H1 (cell line): Measurements from ENCODE around the gene CTXN3. TPM values are rescaled to one million over a fixed set of nuclear protein-coding genes. Genes with fewer than 3 reads are reported as not detected.

ENCODE experiments used
- KDM1A ChIP-seq: fragments of 200-600, 300-600 bp; sonication (generic); IDR thresholded peaks from 2 replicates; pipeline ENCODE4 v1.7.1; 2016; ENCODE audit warnings: mild to moderate bottlenecking, low read length, borderline replicate concordance
- SRF ChIP-seq: IDR thresholded peaks from 2 replicates; pipeline ENCODE4 v1.6.1; 2011; ENCODE audit warnings: mild to moderate bottlenecking, low read depth, low read length, moderate library complexity
- polyA plus RNA-seq, 7 experiments: library from polyadenylated mRNA; depleted of rRNA in 3 of 7; stranded (reverse) in 5 of 7; unstranded in 2 of 7; fragments of >200 nt in 5 of 7; fragments of 200-250 nt in 2 of 7; gene quantifications; 1 replicate in 5 of 7; 2 replicates in 1 of 7; 4 replicates in 1 of 7; pipeline versions ENCODE4 v1.2.1 to v1.2.3, GENCODE V29; 2011 to 2013; ENCODE audit warnings: missing spikeins in 2 of 7, mixed read lengths in 2 of 7
- total RNA-seq: library from RNA; stranded (reverse); fragmentation: NEBNext Ultra II Directional; extraction: Animal tissue kit (Norgen Biotek cat#: 25700); gene quantifications from 2 replicates; pipeline ENCODE4 v1.2.1, GENCODE V29; 2021
- TF ChIP-seq, protein P1 (sequence below): fragments of 300-600 bp; sonication (generic); IDR thresholded peaks from 2 replicates; pipeline ENCODE4 v1.7.1; 2012; ENCODE audit warnings: low read length, moderate library complexity, mild to moderate bottlenecking, inconsistent platforms; ENCODE audit not compliant: insufficient replicate concordance

CTXN3 gene
- total and polyA plus RNA-seq, 2 of the 8 experiments (the other 6 are each of a cell fraction or from before 2014, with no cell fraction given): 0.05 TPM; not detected in 1

DNA sequence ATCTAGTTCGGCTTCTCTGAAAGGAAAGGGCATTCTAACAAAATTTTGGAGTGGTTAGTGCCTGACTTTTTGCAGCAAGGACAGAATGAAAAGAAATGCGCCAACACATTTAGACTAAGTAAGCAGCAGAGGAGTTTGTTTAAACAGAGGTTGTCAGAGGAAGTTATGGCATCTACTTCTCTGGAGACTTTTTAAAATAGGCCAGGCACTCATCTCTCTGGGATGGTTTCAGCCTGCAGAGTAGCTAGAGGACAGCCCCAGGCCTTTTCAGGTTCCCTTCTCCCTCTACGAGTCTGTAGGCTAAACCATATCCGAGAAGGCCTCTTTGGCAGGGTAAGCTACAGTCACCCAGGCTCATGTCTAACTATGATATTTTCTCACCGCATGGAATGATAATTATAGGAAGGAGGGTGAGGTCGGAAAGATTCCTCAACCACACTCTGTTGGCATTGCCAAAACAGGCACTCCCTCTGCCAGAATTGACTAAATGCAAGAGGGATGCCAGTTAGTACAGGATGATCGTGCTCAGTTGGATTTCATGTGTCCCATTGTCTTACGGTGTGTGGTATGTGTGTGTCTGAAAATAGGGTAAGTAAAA, 1.4 kb upstream of the CTXN3 start (continued):
- TF ChIP-seq, protein P1, sequence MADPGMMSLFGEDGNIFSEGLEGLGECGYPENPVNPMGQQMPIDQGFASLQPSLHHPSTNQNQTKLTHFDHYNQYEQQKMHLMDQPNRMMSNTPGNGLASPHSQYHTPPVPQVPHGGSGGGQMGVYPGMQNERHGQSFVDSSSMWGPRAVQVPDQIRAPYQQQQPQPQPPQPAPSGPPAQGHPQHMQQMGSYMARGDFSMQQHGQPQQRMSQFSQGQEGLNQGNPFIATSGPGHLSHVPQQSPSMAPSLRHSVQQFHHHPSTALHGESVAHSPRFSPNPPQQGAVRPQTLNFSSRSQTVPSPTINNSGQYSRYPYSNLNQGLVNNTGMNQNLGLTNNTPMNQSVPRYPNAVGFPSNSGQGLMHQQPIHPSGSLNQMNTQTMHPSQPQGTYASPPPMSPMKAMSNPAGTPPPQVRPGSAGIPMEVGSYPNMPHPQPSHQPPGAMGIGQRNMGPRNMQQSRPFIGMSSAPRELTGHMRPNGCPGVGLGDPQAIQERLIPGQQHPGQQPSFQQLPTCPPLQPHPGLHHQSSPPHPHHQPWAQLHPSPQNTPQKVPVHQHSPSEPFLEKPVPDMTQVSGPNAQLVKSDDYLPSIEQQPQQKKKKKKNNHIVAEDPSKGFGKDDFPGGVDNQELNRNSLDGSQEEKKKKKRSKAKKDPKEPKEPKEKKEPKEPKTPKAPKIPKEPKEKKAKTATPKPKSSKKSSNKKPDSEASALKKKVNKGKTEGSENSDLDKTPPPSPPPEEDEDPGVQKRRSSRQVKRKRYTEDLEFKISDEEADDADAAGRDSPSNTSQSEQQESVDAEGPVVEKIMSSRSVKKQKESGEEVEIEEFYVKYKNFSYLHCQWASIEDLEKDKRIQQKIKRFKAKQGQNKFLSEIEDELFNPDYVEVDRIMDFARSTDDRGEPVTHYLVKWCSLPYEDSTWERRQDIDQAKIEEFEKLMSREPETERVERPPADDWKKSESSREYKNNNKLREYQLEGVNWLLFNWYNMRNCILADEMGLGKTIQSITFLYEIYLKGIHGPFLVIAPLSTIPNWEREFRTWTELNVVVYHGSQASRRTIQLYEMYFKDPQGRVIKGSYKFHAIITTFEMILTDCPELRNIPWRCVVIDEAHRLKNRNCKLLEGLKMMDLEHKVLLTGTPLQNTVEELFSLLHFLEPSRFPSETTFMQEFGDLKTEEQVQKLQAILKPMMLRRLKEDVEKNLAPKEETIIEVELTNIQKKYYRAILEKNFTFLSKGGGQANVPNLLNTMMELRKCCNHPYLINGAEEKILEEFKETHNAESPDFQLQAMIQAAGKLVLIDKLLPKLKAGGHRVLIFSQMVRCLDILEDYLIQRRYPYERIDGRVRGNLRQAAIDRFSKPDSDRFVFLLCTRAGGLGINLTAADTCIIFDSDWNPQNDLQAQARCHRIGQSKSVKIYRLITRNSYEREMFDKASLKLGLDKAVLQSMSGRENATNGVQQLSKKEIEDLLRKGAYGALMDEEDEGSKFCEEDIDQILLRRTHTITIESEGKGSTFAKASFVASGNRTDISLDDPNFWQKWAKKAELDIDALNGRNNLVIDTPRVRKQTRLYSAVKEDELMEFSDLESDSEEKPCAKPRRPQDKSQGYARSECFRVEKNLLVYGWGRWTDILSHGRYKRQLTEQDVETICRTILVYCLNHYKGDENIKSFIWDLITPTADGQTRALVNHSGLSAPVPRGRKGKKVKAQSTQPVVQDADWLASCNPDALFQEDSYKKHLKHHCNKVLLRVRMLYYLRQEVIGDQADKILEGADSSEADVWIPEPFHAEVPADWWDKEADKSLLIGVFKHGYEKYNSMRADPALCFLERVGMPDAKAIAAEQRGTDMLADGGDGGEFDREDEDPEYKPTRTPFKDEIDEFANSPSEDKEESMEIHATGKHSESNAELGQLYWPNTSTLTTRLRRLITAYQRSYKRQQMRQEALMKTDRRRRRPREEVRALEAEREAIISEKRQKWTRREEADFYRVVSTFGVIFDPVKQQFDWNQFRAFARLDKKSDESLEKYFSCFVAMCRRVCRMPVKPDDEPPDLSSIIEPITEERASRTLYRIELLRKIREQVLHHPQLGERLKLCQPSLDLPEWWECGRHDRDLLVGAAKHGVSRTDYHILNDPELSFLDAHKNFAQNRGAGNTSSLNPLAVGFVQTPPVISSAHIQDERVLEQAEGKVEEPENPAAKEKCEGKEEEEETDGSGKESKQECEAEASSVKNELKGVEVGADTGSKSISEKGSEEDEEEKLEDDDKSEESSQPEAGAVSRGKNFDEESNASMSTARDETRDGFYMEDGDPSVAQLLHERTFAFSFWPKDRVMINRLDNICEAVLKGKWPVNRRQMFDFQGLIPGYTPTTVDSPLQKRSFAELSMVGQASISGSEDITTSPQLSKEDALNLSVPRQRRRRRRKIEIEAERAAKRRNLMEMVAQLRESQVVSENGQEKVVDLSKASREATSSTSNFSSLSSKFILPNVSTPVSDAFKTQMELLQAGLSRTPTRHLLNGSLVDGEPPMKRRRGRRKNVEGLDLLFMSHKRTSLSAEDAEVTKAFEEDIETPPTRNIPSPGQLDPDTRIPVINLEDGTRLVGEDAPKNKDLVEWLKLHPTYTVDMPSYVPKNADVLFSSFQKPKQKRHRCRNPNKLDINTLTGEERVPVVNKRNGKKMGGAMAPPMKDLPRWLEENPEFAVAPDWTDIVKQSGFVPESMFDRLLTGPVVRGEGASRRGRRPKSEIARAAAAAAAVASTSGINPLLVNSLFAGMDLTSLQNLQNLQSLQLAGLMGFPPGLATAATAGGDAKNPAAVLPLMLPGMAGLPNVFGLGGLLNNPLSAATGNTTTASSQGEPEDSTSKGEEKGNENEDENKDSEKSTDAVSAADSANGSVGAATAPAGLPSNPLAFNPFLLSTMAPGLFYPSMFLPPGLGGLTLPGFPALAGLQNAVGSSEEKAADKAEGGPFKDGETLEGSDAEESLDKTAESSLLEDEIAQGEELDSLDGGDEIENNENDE: no peak
- TF ChIP-seq SRF: no peak
- no peak for TF ChIP-seq KDM1A
